ENCODE data around the gene RSPO4.
"Not testable (repeated sequence)": the region's sequence is repeated elsewhere in the genome, so short reads cannot be mapped to it uniquely, and the experiment has no call there.

Gene RSPO4

DNA sequence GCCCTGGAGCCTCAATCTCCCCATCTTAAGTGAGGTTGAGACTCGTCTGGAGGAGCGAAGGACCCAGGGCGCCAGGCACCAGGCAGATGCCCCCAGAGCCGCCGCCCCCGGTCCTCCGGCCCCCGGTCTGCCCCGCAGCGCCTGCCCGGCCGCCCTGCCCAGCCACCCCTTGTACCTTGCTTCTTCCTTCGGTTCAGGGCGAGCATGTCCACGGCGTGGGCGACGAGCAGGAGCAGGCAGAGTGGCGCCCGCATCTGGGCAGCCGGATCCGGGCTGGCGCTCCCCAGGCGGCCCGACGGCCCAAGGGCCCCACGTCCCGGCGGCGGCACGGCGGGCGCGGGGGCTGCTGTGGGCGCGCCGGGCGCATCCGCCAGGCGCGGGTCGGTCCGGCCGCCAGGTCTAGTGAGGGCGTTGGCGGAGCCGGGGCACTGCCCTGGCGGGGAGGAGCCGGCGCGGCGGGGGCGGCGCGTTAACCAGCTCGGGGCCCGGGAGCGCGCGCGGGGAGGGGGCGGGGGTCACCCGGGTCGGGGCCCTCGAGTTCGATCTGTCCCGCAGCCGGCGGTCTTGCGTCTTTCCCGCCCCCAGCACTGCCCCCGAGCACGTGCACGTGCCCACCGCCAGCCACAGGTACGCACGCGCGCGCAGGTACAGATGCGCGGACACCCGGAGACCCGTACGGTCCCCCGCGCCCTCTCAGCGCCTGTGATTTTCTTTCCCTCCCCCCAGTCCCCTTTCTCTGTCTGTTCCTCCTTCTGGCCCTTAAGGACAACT is at the start of gene RSPO4:
TSS of gene RSPO4 (minus strand) at position 401 of the 771 bp plus-strand sequence. CDS start at position 254, 147 bp downstream.
- no peak for DNase-seq (ENCODE audit: low read depth)

DNA sequence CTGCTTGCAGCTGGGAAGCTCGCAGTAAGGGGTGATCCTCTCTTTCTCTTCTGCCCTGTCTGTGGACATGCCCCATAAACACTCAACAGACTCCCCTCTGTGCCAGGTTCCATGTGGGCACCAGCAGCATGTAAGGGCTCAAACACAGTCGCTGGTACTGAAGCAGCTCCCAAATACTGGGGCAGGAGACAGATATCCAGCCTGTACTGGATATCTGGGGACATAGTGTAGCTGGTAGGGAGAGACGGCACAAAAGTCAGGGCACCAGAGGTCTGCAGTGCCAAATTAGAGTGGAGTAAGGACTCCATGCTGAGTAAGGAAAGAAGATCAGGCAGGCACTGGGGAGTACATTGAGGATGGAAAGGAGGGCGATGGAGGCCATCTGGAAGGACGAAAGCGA is 48.3 kb upstream of the RSPO4 start:
- DNase-seq (ENCODE audit: low read depth) = no peak

DNA sequence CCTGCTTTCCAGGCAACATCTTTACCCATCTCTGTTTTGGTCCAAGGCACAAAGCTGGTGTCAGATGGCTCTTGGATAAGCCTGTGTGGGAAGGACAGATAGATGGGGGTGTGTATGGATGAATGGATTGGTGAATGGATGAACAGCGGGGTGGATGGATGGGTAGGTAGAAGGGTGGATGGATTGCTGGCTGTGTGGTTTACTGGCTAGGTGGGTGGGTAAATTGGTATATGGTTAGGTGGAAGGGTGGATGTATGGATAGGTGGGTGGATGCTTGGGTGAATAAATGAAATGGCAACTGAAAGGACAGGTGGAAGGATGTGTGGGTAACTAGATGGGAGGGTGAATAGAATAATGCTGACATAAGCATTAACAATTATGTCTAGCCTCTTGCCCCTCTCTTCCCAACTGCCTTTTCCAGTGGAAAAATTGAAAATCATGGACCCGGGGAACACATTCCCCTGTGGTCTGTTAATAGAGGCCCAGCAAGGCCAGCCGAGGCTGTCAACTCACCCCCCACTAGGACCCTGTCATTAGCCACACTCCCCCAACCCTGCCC is 43.8 kb upstream of the RSPO4 start:
- no peak for DNase-seq (ENCODE audit: low read depth)

GRCh38 chr20:1041845-1042390 is 39.8 kb upstream of the RSPO4 start:
- DNase-seq (ENCODE audit: low read depth) = no peak

- DNase-seq (ENCODE audit: low read depth) = no peak
Measured at GRCh38 chr20:1038205-1038604, 36.1 kb upstream of the RSPO4 start.

GRCh38 chr20:1037039-1037438 is 34.9 kb upstream of the RSPO4 start:
- no peak for DNase-seq (ENCODE audit: low read depth)

DNA sequence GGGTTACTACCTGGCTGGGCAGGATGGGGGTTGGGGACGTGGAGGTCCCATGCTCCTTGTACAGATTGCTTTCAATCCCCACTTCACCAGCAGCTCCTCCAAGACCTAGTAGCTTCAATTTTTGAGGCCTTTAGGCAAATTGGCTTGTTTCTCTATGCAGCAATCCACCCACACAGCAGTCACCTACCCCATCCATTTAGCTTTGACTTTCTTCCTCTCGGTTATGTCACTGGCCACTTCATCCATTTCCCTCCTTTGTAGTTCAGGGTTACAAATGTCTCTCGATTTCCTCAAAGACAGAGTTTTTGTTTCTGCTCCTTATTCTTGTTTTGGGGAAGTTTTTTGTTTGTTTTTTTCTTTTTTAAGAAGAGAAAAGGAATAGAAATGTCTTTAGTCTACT is 33.4 kb upstream of the RSPO4 start:
- DNase-seq (ENCODE audit: low read depth) = no peak

DNA sequence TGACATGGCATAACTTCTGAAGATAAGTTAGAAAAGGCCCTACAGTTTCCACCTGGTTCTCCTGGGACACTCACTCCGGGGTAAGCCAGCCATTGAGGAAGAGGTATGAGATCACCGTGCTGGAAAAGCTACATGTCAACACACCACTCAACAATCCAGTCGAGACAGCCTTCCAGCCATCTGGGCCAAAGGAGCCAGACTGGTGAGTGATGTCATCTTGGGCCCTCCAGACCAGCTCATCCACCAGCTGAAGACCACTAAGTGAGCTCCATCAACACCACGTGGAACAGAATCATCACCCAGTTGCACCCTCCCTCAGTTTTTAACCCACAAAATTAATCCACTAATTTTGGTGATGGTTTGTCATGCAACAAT is 32.3 kb upstream of the RSPO4 start:
- no peak for DNase-seq (ENCODE audit: low read depth)

DNA sequence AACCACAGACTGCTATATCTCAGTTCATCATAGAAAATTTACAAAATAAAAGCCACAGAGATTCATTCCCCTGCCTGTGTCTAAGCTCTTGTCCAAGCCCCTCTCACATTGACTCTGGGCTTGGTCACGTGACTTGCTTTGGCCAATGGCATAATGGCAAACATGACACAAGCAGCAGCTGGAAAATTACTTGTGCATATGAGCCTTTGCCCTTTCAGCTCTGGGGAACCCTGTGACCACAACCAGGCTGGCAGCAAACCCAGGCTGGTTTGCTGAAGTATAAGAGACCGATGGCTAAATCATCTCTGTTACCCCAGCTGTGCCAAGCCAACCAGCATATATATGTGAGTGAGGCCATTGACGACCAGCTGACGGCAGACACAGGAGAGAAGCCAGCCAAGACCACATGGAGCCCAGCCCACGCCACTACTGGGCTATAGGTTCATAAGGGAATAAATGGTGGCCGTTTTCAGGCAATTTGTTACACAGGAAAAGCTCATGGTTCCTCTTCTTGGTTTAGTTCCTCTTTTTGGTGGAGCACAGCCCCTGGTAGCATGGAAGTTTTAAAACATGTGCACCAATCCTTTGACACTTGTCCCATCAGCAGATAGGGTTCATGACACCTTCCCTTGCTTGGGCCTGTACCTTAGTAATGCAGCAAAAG is 31.8 kb upstream of the RSPO4 start:
- no peak for DNase-seq (ENCODE audit: low read depth)

GRCh38 chr20:1029980-1030379 is 27.9 kb upstream of the RSPO4 start:
- DNase-seq (ENCODE audit: low read depth) = no peak

DNA sequence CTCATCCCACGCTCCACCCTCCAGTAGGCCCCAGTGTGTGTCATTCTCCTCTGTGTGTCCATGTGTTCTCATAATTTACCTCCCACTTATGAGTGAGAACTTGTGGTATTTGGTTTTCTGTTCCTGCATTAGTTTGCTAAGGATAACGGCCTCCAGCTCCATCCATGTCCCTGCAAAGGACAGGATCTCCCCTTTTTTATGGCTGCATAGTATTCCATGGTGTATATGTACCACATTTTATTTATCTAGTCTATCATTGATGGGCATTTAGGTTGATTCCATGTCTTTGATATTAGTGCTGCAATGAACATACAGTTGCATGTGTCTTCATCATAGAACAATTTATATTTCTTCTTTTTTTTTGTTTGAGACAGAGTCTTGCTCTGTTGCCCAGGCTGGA is 24.1 kb upstream of the RSPO4 start:
- not testable (repeated sequence) for DNase-seq (ENCODE audit: low read depth)

DNA sequence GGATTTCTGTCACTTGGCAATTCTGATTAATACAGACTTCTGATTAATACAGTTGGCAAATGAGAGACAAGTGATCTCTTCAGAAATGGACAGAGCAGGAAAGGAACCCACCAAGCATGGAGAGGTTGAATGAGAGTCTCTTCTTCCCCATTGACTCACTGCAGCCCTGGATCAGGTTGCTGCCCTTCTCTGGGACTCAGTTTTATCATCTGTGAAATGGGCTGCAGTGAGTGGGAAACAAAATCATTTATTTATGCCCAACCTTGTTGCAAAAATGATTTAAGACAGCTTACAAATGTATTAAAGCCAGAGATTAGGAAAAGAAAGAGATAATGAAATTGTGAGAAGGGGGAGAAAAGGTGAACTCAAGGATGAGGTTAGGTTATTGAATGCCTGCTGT is 20.8 kb upstream of the RSPO4 start:
- DNase-seq (ENCODE audit: low read depth) = no peak

- no peak for DNase-seq (ENCODE audit: low read depth)
Measured at GRCh38 chr20:1020614-1021013, 18.5 kb upstream of the RSPO4 start.

DNA sequence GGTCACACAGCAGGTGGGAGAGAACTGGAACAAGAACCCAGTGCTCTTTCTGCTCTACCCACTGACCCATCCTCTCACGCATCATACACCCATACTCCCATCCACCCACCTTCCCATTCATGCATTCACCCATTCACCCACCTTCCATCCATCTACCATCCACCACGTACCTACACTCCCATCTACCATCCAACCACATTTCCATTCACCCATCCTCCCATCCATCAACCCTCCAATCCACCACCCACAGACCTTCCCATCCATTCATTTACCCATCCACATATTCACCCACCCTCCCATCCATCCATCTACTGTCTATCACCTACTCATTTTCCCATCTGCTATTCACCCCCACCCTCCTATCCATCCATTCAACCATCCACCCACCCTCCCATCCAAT is 17.2 kb upstream of the RSPO4 start:
- DNase-seq (ENCODE audit: low read depth) = no peak

DNA sequence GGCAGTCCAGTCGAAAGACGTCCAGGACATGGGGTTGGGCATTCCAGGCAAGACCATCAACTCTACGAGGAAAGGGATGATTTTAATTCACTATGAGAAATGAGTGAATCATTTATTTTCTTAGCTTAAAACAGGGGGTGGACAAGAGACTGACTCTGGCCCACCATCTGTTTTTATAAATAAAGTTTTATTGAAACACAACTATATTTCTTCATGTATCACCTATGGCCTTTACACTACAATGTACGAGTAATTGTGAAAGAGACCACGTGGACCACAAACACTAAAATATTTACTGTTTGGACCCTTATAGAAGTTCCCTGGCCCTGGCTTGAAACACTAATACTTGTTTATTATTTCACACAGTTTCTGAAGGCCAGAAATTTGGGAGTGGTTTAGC is 15.6 kb upstream of the RSPO4 start:
- DNase-seq (ENCODE audit: low read depth) = no peak

DNA sequence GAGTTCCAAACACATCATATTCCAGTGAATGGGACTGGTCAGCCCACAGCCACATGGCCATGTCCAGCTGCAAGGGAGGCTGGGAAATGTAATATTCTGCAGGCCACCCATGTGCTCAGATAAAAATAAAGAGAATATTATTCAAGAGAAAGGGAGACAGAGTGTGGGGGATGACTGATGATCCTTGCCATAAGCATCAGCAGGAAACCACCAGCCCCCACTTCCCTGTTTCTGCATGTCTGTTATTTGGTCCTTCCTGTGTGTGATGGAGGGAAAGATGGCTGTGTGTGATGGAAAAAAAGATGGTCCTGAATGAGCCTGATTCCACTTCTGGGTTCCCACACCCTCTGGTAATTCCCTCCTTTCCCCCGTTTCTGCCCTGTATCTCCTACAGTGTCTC is 13.1 kb upstream of the RSPO4 start:
- DNase-seq (ENCODE audit: low read depth) = no peak

- DNase-seq (ENCODE audit: low read depth) = no peak
Measured at GRCh38 chr20:1014471-1014870, 12.4 kb upstream of the RSPO4 start.

DNA sequence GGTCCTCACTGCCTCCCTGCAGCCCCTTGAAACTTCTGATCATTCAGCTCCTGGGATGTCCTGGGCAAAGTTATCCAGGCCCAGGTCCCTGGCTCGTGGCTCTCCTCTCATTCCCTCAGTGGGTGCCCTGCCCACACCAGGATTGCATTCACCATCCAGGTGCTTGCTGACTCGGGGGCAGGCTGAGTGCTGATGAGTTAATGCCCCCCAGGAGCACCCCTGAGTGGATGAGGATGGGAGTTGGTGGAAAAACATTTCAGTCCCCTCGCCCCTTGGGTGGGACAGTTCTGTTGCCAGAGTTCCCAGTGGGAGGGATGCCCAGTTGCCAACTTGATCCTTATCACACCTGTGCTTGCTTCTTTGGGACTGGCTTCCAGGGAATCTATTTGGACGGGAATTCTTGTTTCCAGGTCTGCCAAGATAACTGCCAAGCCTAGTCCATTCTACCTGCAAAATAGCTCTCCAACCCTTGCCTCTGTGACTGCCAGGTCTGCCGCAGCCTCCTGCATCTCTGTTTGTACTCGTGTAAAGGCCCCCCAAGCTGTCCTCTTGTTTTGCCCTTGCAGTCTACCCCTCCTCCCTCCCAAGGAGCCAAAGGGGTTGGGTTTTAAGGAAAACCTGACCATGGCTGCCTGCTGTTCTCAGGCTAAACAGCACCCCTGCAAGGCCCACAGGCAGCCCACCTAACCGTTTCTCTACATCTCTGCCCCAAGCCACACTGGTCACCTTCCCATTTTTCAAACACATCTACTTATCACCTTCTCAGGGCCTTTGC is 11.6 kb upstream of the RSPO4 start:
- DNase-seq (ENCODE audit: low read depth) = no peak

GRCh38 chr20:1012359-1013168 is 10.5 kb upstream of the RSPO4 start:
- DNase-seq (ENCODE audit: low read depth) = no peak

DNA sequence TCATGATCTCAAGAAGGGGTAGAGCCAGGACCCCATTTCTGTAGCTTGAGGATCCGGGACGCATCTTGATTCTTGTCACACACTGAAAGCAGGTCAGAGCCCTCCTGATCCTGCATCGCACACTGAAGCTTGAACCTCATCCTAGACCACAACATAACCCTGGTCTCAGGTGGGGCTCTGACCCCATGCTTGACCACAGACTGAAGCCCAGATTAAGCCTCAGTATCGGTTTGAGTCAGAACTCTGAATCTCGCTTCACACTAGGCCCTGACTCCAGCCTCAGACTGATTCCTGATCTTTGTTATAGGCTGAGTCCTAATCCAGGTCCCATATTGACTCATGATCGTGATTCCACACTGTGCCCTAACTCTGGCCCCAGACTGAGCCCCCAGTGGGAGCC is 8.5 kb upstream of the RSPO4 start:
- DNase-seq (ENCODE audit: low read depth) = no peak

- no peak for DNase-seq (ENCODE audit: low read depth)
Measured at GRCh38 chr20:1005452-1006027, 3.4 kb upstream of the RSPO4 start.
